Osteocyte (in vitro differentiated cells): ENCODE results near the gene SPAG16. TPM values are rescaled to one million over a fixed set of nuclear protein-coding genes. Genes with fewer than 3 reads are reported as not detected.

Source experiments
- DNase-seq: peaks from one replicate; pipeline ENCODE4 v3.0.0; 2021; ENCODE audit warnings: mixed read lengths; ENCODE audit not compliant: unreplicated experiment; ENCODE audit errors: extremely low spot score
- H3K27ac Mint-ChIP-seq: one replicate; pipeline ENCODE4 v1.8.0; 2021; ENCODE audit warnings: mild to moderate bottlenecking, mixed read lengths; ENCODE audit not compliant: unreplicated experiment
- H3K27me3 Mint-ChIP-seq: one replicate; pipeline ENCODE4 v1.8.0; 2021; ENCODE audit warnings: mixed read lengths; ENCODE audit not compliant: unreplicated experiment
- H3K36me3 Mint-ChIP-seq: one replicate; pipeline ENCODE4 v1.8.0; 2021; ENCODE audit warnings: mixed read lengths; ENCODE audit not compliant: unreplicated experiment
- H3K4me1 Mint-ChIP-seq: one replicate; pipeline ENCODE4 v1.8.0; 2021; ENCODE audit warnings: mixed read lengths; ENCODE audit not compliant: unreplicated experiment
- H3K4me3 Mint-ChIP-seq: one replicate; pipeline ENCODE4 v1.8.0; 2021; ENCODE audit warnings: mild to moderate bottlenecking, moderate library complexity, mixed read lengths; ENCODE audit not compliant: unreplicated experiment
- H3K9me3 Mint-ChIP-seq: one replicate; pipeline ENCODE4 v1.8.0; 2021; ENCODE audit warnings: mixed read lengths; ENCODE audit not compliant: unreplicated experiment
- total RNA-seq: library from RNA; stranded (reverse); gene quantifications from 2 replicates; pipeline ENCODE4 v1.2.1, GENCODE V29; 2021
- TF ChIP-seq, protein P1 (sequence below): fragments of 200-600 bp; sonication (generic); IDR thresholded peaks from 2 replicates; pipeline ENCODE4 v1.5.0; 2021; ENCODE audit warnings: antibody characterized with exemption, mild to moderate bottlenecking, moderate library complexity

The SPAG16 gene
- total RNA-seq, 1 donor from 2014 or later, result 20.7 TPM

DNA sequence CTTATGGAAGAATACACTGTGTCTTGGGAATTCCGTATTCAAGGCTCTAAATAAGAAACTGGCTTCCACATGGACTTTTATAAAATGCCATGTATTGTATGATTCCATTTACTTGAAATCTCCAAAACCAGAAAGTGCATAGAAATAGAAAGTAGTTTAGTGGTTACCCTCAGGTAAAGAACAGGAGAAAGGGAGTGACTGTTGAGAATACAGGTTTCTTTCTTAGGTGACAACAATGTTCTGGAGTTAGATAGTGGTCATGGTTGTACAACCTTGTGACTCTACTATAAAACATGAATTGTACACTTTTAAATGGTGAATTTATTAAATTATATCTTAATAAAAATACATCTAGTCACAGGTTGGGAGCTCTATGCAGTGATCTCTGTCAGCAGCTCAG lies 481.8 kb downstream of the SPAG16 start:
- TF ChIP-seq, protein P1, sequence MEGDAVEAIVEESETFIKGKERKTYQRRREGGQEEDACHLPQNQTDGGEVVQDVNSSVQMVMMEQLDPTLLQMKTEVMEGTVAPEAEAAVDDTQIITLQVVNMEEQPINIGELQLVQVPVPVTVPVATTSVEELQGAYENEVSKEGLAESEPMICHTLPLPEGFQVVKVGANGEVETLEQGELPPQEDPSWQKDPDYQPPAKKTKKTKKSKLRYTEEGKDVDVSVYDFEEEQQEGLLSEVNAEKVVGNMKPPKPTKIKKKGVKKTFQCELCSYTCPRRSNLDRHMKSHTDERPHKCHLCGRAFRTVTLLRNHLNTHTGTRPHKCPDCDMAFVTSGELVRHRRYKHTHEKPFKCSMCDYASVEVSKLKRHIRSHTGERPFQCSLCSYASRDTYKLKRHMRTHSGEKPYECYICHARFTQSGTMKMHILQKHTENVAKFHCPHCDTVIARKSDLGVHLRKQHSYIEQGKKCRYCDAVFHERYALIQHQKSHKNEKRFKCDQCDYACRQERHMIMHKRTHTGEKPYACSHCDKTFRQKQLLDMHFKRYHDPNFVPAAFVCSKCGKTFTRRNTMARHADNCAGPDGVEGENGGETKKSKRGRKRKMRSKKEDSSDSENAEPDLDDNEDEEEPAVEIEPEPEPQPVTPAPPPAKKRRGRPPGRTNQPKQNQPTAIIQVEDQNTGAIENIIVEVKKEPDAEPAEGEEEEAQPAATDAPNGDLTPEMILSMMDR, result no peak
- no peaks in the 10 kb centered on the region for H3K36me3 Mint-ChIP-seq
- H3K27ac Mint-ChIP-seq, result no peak overlapping the region
- no peaks in the 10 kb centered on the region for H3K27me3 Mint-ChIP-seq
- no peaks in the 10 kb centered on the region for H3K4me1 Mint-ChIP-seq
- peaks cover 2% of the 10 kb centered on the region for H3K9me3 Mint-ChIP-seq
- no peak for DNase-seq
- no peak overlapping the region for H3K4me3 Mint-ChIP-seq

DNA sequence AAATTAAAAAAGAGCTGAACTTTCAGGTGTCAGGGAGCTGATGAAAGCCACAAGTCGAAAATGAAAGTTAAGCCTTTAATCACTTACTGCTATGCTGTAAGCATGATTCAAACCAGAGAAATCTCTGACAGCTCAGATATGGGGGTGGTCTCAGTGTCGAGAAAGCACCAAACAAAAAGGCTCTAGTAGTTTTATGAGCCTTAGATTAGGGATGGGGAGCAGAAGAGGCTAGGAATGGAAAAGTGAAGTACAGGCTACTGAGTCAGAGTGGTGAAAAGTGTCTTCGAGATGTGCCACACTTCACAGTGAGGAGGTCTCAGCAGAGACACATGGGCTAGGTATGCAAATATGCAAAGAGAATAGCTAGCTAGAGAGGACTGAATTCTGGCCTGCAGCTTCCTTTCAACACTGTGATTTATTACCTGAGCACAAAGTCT lies 482.2 kb downstream of the SPAG16 start:
- Mint-ChIP-seq H3K4me1 (no peaks in the 10 kb centered on the region), H3K4me3 (no peak overlapping the region), H3K27me3 (no peaks in the 10 kb centered on the region), H3K9me3 (peaks cover 6% of the 10 kb centered on the region), H3K36me3 (no peaks in the 10 kb centered on the region), H3K27ac (no peak overlapping the region)
- no peak for DNase-seq
- TF ChIP-seq, protein P1, result no peak

DNA sequence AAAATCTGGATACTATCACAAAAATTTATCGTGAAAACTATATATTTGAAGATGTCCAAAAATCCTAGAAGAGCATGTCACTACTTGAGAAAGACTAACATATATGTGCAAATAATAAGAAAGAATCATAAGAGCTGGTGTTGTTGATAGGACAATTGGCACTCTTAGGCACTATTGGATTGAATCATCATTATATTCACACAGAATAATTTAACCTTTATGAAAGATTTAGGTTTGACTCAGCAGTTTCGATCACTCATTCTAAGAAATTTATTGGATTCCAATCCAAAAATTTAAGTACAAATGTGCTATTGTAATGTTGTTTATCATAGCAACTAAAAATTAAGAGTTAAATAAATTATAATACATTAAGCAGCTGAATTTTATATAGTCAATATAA lies 503.6 kb downstream of the SPAG16 start:
- TF ChIP-seq, protein P1, result no peak

DNA sequence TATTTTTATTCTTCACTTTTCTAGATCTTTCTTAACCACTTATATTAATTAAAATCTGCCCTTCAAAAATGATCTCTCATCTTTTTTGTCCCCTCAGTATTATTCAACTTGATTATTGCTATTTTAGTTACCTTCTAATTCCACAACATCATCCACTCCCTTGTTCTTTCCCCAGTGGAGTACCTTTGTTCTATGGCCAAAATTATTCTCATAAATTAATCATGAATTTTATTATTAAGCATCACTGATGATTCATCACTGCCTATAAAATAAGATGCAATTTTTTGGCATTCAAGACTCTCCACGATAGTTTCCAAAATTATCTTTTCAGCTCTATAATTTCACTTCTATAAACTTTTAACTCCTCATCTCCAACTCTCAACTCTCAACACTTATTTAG lies 505.7 kb downstream of the SPAG16 start:
- Mint-ChIP-seq H3K4me1 (no peaks in the 10 kb centered on the region), H3K9me3 (no peaks in the 10 kb centered on the region), H3K4me3 (no peak overlapping the region), H3K27me3 (peaks cover 2% of the 10 kb centered on the region), H3K36me3 (no peaks in the 10 kb centered on the region), H3K27ac (no peak overlapping the region)
- no peak for DNase-seq
- TF ChIP-seq, protein P1, result no peak

More for the DNA sequence above, 503.6 kb downstream of the SPAG16 start:
- no peak overlapping the region for H3K4me3 Mint-ChIP-seq
- H3K27ac Mint-ChIP-seq, result no peak overlapping the region
- peaks cover 2% of the 10 kb centered on the region for H3K27me3 Mint-ChIP-seq
- DNase-seq, result no peak
- H3K9me3 Mint-ChIP-seq, result no peaks in the 10 kb centered on the region
- no peaks in the 10 kb centered on the region for H3K36me3 Mint-ChIP-seq
- H3K4me1 Mint-ChIP-seq, result no peaks in the 10 kb centered on the region

DNA sequence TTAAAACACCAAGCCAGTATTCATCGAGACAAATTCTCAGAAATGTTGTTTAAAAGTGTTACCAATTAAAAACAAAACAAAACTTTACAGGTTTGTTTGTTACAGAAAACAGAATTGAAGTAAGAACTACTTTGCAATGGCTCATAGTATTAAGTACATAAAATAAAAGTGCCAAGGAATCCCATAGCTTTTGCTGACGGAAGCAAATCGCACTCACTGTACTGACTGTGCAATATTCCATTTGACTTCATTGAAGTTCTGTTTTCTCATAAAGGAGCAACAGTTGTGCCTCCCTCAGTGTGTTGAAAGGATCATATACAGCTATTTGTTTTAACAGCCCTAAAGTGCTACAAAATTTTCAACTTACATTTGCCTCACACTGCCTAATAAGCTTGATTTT lies 507.8 kb downstream of the SPAG16 start:
- H3K9me3 Mint-ChIP-seq, result no peaks in the 10 kb centered on the region
- no peaks in the 10 kb centered on the region for H3K36me3 Mint-ChIP-seq
- H3K27ac Mint-ChIP-seq, result no peak overlapping the region
- H3K27me3 Mint-ChIP-seq, result peaks cover 5% of the 10 kb centered on the region
- no peak for DNase-seq
- no peak overlapping the region for H3K4me3 Mint-ChIP-seq
- TF ChIP-seq, protein P1, result no peak
- H3K4me1 Mint-ChIP-seq, result no peaks in the 10 kb centered on the region
